ENCODE data around the gene C5AR2. TPM values are rescaled to one million over a fixed set of nuclear protein-coding genes. Genes with fewer than 3 reads are reported as not detected.

C5AR2 gene
- total RNA-seq, 2 experiments from 2014 or later, result 0.06 to 0.19 TPM

GRCh38 chr19:47322058-47322457, 9.9 kb upstream of the C5AR2 start:
- Mint-ChIP-seq H3K4me3 (no peak overlapping the region), H3K36me3 (ENCODE audit: low read depth) (no peaks in the 10 kb centered on the region), H3K27me3 (peaks cover 28% of the 10 kb centered on the region), H3K9me3 (no peaks in the 10 kb centered on the region), H3K4me1 (ENCODE audit: low read depth) (no peaks in the 10 kb centered on the region), H3K27ac (no peak overlapping the region)
- H3K4me3 ChIP-seq (ENCODE audit: low read length), result no peak overlapping the region
- no peak overlapping the region for H3K27ac ChIP-seq (ENCODE audit: low read depth in 1 of 2, low read length in 2 of 2)
- no peaks in the 10 kb centered on the region for H3K36me3 ChIP-seq (ENCODE audit: insufficient read depth, low read length)
- ATAC-seq (ENCODE audit: poor library complexity) (no peak), DNase-seq (peak in 2 of 14 experiments; percentile 37 to 51)
- POLR2A ChIA-PET, result no interaction called here
- peaks cover 8 to 15% of the 10 kb centered on the region in 2 experiments for H3K27me3 ChIP-seq (ENCODE audit: control insufficient read depth in 1 of 2, insufficient read depth in 2 of 2, low read length in 2 of 2)
- H3K9me3 ChIP-seq (ENCODE audit: control insufficient read depth in 1 of 2, insufficient read depth in 1 of 2, low read length in 2 of 2), result no peaks in the 10 kb centered on the region
- CTCF ChIA-PET, result no interaction called here
- TF ChIP-seq, protein P1, sequence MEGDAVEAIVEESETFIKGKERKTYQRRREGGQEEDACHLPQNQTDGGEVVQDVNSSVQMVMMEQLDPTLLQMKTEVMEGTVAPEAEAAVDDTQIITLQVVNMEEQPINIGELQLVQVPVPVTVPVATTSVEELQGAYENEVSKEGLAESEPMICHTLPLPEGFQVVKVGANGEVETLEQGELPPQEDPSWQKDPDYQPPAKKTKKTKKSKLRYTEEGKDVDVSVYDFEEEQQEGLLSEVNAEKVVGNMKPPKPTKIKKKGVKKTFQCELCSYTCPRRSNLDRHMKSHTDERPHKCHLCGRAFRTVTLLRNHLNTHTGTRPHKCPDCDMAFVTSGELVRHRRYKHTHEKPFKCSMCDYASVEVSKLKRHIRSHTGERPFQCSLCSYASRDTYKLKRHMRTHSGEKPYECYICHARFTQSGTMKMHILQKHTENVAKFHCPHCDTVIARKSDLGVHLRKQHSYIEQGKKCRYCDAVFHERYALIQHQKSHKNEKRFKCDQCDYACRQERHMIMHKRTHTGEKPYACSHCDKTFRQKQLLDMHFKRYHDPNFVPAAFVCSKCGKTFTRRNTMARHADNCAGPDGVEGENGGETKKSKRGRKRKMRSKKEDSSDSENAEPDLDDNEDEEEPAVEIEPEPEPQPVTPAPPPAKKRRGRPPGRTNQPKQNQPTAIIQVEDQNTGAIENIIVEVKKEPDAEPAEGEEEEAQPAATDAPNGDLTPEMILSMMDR (IDR thresholded peaks at IDR 0.05), result no peak
- intact Hi-C loops (cut with DNase I, micrococcal nuclease), result no loop called here
- no peaks in the 10 kb centered on the region for H3K4me1 ChIP-seq (ENCODE audit: insufficient read depth, low read length)

DNA sequence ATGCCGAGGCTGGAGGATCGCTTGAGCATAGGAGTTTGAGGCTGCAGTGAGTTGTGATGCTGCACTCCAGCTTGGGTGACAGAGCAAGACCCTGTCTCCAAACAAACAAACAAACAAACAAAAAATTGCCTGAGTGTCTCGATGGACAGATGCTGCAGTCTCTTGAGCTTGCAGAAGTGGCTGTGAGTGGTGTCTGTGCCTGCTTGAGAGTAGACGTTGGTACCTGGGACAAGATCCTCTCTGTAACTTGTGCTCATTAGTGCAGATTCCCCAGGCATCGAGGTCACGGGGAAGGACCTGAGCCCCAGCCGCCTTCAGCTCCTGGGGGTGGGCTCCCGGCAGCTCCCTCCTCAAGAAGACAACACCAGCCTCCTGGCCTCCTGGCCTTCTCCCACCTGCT, 8.6 kb upstream of the C5AR2 start:
- H3K27me3 ChIP-seq (ENCODE audit: control insufficient read depth in 1 of 2, insufficient read depth in 2 of 2, low read length in 2 of 2), result peaks cover 8 to 15% of the 10 kb centered on the region in 2 experiments
- H3K4me3 ChIP-seq (ENCODE audit: low read length), result no peak overlapping the region
- no peak overlapping the region for H3K27ac ChIP-seq (ENCODE audit: low read depth in 1 of 2, low read length in 2 of 2)
- Mint-ChIP-seq H3K27me3 (peaks cover 32% of the 10 kb centered on the region), H3K4me1 (ENCODE audit: low read depth) (no peaks in the 10 kb centered on the region), H3K9me3 (no peaks in the 10 kb centered on the region), H3K36me3 (ENCODE audit: low read depth) (no peaks in the 10 kb centered on the region), H3K4me3 (no peak overlapping the region), H3K27ac (no peak overlapping the region)
- H3K4me1 ChIP-seq (ENCODE audit: insufficient read depth, low read length), result no peaks in the 10 kb centered on the region
- no peaks in the 10 kb centered on the region for H3K9me3 ChIP-seq (ENCODE audit: control insufficient read depth in 1 of 2, insufficient read depth in 1 of 2, low read length in 2 of 2)
- H3K36me3 ChIP-seq (ENCODE audit: insufficient read depth, low read length), result no peaks in the 10 kb centered on the region
- ChIA-PET CTCF (no interaction called here), POLR2A (no interaction called here)
- intact Hi-C loops (cut with DNase I, micrococcal nuclease), result no loop called here
- DNase-seq (no peak), ATAC-seq (ENCODE audit: poor library complexity) (no peak)
- TF ChIP-seq, protein P1 (IDR thresholded peaks at IDR 0.05), result no peak

GRCh38 chr19:47323872-47324271, 8.1 kb upstream of the C5AR2 start:
- Mint-ChIP-seq H3K4me1 (ENCODE audit: low read depth) (no peaks in the 10 kb centered on the region), H3K27ac (no peak overlapping the region), H3K36me3 (ENCODE audit: low read depth) (no peaks in the 10 kb centered on the region), H3K27me3 (peaks cover 32% of the 10 kb centered on the region), H3K4me3 (no peak overlapping the region), H3K9me3 (no peaks in the 10 kb centered on the region)
- intact Hi-C loops (cut with DNase I, micrococcal nuclease), result no loop called here
- POLR2A ChIA-PET, result no interaction called here
- H3K4me3 ChIP-seq (ENCODE audit: low read length), result no peak overlapping the region
- H3K36me3 ChIP-seq (ENCODE audit: insufficient read depth, low read length), result no peaks in the 10 kb centered on the region
- no peaks in the 10 kb centered on the region for H3K9me3 ChIP-seq (ENCODE audit: control insufficient read depth in 1 of 2, insufficient read depth in 1 of 2, low read length in 2 of 2)
- H3K27me3 ChIP-seq (ENCODE audit: control insufficient read depth in 1 of 2, insufficient read depth in 2 of 2, low read length in 2 of 2), result peaks cover 8 to 15% of the 10 kb centered on the region in 2 experiments
- ATAC-seq (ENCODE audit: poor library complexity) (no peak), DNase-seq (no peak)
- H3K27ac ChIP-seq (ENCODE audit: low read depth in 1 of 2, low read length in 2 of 2), result no peak overlapping the region
- CTCF ChIA-PET, result no interaction called here
- TF ChIP-seq, protein P1 (IDR thresholded peaks at IDR 0.05), result no peak
- no peaks in the 10 kb centered on the region for H3K4me1 ChIP-seq (ENCODE audit: insufficient read depth, low read length)

Data from CD4-positive, alpha-beta T cell (primary cell).